ENCODE measurements around the gene RPL32.

- TF ChIP-seq CTCF (IDR thresholded peaks at IDR 0.05) (no peak), POLR2A (IDR thresholded peaks at IDR 0.05) (no peak)
Observed at GRCh38 chr3:12816521-12817342, 24.6 kb downstream of the RPL32 start.
